ENCODE data around the gene AMY1A.
"Not testable (repeated sequence)": the region's sequence is repeated elsewhere in the genome, so short reads cannot be mapped to it uniquely, and the experiment has no call there.

AMY1A gene

DNA sequence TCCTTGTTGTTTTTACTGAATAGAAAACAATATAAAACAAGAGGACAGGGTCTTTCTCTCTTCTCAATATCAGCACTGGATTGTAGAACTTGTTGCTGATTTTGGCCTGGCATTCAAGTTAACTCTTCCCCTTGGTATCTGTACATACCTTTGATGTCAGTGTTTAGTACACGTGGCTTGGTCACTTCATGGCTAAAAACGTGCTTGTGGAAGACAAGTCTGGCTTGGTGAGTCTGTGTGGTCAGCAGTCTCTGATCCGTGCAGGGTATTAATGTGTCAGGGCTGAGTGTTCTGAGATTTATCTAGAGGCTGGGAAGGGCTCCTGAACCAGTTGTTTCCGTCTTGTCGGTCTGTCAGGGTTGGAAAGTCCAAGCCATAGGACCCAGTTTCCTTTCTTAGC is at the start of gene AMY1A:
TSS of gene AMY1A (plus strand) at position 301 of the 400 bp plus-strand sequence. CDS start 571 bp downstream, outside the sequence.
- DNase-seq = not testable (repeated sequence)

DNA sequence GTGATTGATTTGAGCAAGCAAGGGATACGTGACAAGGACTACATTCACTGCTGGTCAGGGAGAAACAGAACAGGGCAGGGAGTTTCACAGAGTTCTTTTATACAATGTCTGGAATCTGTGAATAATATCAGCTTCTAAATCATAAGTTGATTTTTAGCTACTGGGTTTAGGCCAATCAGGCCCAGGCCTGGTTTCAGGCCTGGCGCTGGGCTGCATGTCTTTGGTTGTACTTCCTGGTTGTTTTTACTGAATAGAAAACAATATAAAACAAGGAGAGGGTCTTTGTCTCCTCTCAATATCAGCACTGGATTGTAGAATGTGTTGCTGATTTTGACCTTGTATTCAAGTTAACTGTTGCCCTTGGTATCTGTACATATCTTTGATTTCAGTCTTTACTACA is 39.2 kb upstream of the AMY1A start:
- no peak for DNase-seq

DNA sequence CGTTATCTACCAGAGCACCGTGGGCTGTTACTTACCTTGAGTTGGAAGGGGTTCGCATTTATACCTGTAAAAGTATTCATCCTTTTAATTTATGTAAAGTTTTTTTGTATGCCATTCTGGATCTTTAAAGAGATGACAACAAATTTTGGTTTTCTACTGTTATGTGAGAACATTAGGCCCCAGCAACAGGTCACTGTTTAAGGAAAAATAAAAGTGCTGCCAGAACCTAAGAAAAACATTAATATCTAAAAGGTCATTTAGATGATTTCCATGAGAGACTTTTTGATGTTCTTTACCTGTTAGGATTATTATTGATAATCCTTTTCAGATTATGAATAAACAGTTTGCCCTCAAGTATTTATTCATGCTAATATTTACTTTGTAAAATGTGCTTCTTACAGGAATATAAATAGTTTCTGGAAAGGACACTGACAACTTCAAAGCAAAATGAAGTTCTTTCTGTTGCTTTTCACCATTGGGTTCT is 38.5 kb upstream of the AMY1A start, which contains the start of gene AMY2A:
TSS of gene AMY2A (plus strand) at position 434 of the 484 bp plus-strand sequence. CDS start at position 448, 14 bp downstream.
- DNase-seq = not testable (repeated sequence)

DNA sequence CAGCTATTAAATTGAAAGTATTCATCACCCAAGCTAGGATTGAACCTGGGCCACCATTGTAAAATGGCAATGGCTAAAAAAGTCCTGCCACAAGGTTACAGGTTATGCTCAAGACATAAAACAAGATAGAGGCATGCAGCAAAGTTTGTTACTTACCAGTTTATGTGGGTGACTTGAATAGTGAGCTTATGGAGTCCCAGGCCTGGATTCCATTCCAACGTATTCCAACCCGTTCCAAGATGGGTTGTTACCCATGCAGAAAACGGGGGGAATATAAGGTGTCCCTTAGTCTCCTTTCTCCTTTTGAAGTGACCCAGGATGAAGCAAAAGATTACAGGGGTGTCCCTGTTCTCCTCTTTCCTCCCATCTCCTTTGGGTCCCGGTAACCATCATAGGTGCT is 28.1 kb upstream of the AMY1A start:
- DNase-seq = not testable (repeated sequence)

DNA sequence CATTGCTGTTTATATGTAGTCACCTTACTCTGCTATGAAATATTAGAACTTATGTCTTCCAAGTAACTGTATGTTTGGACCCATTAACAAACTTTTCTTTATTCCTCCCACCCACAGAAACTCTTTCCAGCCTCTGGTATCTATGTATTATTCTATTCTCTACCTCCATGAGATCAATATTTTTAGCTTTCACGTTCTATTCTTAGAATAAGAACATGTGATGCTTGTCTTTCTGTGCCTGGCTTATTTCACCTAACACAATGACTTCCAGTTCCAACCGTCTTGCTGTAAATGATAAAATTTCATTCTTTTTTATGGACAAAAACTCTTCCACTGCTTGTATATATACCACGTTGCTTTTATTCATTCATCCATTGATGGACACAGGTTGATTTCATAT is 14.4 kb upstream of the AMY1A start:
- DNase-seq = not testable (repeated sequence)

DNA sequence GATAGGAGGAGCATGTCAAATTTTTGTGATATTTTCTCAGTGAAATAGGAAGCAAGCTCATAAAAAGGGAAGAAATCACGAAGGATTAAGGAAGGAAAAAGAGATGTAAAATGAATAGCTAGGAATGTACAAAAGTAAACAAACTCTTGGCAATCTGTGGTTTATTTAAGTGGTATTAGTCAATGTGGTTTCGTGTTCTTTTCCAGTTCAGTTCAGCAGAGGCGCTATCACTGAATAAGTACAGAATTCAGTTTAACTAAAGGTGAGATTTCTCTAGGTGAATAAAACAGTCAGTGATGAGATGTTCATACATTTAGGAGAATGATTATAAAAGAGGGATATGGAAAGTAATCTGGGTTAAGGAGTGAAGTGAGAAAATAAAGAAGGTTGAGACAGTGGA is 11.7 kb upstream of the AMY1A start:
- not testable (repeated sequence) for DNase-seq

DNA sequence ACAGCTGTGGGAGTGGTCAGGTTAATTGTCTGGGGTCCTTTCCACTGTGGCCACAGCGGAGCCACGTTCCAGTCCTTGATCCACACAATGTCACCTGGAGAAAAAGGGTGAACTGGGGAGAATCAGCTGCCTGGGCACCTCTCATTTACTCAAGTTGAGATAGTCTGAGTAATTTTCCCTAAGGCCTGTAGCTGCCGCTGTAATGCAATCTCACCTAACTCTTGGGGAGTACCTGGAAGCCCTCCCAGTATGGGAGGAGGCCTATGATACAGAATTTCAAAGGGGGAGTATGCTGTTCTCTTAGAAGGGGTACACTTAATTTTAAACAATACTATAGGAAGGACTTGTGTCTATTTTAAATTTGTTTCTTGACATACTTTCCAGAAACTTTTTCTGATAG is 5.3 kb upstream of the AMY1A start:
- not testable (repeated sequence) for DNase-seq

DNA sequence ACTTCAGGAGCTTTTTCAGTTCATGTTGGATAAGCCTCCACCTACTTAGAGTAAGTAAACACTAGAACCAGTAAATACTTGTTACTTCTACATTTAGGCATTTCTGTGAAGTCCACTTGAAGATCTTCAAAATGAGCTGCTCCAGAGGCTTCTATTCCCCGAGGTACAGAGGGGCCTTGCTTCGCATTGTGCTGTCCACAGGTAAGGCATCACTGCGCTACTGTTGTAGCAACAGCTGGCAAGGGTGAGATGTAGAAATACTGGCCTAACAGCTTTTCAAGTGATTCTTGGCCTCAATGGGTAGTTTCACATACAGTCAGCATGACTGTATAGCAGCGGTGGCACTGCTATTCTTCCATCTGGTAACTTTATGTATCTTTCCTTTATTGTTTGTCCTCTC is 4.7 kb upstream of the AMY1A start:
- DNase-seq = not testable (repeated sequence)

DNA sequence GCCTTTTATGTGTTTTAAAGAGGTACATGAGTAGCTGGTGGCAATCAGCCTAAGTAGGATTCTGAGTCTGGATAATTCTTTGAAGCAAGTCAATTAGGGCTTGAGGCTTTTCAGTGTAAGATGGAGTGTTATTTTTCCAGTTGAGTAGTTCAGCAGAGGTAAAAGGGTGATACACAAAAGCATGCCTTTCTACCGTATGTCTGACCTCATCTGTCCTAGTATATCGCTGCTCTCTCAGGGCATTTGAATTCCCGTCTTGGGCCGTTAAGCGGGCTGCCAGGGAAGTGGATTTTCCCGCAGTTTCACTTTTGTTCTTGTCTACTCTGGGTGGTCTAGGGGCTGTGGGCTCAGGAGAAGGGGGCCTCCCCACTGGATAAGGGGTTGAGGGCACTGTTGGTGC is 1.4 kb upstream of the AMY1A start:
- not testable (repeated sequence) for DNase-seq

DNA sequence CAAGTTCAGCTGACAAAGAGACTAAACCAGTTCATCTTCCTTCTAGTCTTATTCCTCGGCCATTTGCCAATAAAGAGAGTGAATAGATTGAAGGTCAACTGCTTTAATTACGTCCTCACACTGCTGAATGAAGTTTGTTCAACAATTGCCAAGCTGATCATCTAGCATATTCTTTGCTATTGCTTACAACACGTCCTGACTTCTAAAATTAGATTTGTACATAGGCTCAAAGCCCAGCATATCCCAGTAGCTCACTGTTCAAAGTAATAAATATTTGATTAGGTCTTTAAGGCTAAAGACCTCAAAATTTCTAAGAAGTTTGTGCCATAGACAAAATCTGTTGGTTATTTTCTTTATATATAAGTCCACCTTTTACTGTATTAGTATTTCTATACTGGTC is 20.8 kb downstream of the AMY1A start:
- not testable (repeated sequence) for DNase-seq

DNA sequence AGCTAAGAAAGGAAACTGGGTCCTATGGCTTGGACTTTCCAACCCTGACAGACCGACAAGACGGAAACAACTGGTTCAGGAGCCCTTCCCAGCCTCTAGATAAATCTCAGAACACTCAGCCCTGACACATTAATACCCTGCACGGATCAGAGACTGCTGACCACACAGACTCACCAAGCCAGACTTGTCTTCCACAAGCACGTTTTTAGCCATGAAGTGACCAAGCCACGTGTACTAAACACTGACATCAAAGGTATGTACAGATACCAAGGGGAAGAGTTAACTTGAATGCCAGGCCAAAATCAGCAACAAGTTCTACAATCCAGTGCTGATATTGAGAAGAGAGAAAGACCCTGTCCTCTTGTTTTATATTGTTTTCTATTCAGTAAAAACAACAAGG is 40.5 kb downstream of the AMY1A start, which contains the start of gene AMY1B:
TSS of gene AMY1B (minus strand) at position 101 of the 400 bp plus-strand sequence. CDS start 571 bp downstream, outside the sequence.
- DNase-seq = not testable (repeated sequence)

DNA sequence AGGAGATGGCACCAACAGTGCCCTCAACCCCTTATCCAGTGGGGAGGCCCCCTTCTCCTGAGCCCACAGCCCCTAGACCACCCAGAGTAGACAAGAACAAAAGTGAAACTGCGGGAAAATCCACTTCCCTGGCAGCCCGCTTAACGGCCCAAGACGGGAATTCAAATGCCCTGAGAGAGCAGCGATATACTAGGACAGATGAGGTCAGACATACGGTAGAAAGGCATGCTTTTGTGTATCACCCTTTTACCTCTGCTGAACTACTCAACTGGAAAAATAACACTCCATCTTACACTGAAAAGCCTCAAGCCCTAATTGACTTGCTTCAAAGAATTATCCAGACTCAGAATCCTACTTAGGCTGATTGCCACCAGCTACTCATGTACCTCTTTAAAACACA is 41.9 kb downstream of the AMY1A start:
- not testable (repeated sequence) for DNase-seq

DNA sequence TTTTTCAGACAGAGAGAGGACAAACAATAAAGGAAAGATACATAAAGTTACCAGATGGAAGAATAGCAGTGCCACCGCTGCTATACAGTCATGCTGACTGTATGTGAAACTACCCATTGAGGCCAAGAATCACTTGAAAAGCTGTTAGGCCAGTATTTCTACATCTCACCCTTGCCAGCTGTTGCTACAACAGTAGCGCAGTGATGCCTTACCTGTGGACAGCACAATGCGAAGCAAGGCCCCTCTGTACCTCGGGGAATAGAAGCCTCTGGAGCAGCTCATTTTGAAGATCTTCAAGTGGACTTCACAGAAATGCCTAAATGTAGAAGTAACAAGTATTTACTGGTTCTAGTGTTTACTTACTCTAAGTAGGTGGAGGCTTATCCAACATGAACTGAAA is 45.1 kb downstream of the AMY1A start:
- not testable (repeated sequence) for DNase-seq

DNA sequence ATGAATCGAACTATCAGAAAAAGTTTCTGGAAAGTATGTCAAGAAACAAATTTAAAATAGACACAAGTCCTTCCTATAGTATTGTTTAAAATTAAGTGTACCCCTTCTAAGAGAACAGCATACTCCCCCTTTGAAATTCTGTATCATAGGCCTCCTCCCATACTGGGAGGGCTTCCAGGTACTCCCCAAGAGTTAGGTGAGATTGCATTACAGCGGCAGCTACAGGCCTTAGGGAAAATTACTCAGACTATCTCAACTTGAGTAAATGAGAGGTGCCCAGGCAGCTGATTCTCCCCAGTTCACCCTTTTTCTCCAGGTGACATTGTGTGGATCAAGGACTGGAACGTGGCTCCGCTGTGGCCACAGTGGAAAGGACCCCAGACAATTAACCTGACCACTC is 45.7 kb downstream of the AMY1A start:
- DNase-seq = not testable (repeated sequence)

DNA sequence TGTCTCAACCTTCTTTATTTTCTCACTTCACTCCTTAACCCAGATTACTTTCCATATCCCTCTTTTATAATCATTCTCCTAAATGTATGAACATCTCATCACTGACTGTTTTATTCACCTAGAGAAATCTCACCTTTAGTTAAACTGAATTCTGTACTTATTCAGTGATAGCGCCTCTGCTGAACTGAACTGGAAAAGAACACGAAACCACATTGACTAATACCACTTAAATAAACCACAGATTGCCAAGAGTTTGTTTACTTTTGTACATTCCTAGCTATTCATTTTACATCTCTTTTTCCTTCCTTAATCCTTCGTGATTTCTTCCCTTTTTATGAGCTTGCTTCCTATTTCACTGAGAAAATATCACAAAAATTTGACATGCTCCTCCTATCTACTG is 52.1 kb downstream of the AMY1A start:
- not testable (repeated sequence) for DNase-seq

DNA sequence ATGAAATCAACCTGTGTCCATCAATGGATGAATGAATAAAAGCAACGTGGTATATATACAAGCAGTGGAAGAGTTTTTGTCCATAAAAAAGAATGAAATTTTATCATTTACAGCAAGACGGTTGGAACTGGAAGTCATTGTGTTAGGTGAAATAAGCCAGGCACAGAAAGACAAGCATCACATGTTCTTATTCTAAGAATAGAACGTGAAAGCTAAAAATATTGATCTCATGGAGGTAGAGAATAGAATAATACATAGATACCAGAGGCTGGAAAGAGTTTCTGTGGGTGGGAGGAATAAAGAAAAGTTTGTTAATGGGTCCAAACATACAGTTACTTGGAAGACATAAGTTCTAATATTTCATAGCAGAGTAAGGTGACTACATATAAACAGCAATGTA is 54.8 kb downstream of the AMY1A start:
- DNase-seq = not testable (repeated sequence)
